ENCODE data around the gene PCDH9. TPM values are rescaled to one million over a fixed set of nuclear protein-coding genes. Genes with fewer than 3 reads are reported as not detected.

The PCDH9 gene
- total RNA-seq, 1 donor from 2014 or later = 0.09 TPM

DNA sequence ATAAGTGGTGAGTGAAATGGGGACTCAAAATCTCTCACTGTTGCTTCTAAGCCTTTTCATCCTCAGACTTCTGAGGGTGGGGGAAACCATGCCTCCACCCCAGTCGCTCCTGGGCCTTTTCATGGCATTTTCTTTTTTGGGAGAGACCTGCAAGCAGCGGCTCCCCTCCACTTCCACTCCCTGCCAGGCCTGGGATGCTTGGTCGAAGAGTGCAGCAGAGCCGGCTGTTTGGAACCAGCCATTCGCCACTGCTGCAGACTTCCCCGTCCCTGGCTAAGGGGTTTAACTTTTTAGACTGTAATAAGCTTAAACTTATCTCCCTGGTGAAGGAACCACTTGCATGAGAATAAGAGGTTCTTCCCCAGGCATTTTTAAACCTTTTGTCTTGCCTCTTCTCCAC lies 617.2 kb downstream of the PCDH9 start:
- intact Hi-C loops (cut with micrococcal nuclease) = no loop called here

DNA sequence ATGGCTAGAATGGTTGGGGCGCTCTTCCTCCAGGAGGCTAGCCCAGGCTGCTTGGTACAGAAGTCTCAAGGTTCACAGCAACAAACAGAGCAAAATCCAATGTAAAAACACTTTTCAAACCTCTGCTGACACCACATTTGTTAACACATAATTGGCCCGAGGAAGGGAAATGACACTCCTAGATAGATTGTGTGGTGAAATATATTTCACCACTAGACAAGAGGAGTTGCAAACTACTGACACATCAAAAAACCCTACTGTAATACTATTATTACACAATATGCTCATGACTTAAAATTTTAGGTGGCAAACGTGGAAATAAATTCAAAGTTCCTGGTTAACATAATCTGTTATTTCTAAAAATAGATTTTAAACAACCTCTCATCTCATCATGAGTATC lies 643.6 kb downstream of the PCDH9 start:
- intact Hi-C loops (cut with micrococcal nuclease) = no loop called here

DNA sequence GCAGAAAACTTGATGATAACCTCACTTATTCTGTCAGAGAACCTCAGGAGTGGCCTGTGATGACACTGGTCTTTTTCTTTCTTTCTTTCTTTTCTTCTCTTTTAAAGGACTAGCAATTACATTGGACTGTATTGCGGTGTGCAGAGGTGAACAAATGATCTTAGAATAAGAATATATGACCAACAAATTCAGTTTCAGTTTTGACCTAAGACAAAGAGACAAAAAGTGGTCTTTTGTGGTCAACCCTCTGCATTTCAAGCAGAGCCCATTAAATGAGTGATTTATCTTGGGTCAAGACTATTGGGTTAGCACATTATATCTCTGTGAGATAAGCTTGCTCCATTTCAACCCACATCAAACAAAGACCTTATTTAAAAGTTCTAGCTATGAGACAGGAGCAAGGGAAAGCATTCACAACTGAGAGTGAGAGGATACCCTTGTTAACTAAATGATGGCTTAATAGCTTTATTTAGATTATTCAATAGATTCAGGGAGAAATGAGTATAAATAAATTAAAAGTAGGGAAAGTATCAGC lies 644.4 kb downstream of the PCDH9 start:
- intact Hi-C loops (cut with micrococcal nuclease) = no loop called here

DNA sequence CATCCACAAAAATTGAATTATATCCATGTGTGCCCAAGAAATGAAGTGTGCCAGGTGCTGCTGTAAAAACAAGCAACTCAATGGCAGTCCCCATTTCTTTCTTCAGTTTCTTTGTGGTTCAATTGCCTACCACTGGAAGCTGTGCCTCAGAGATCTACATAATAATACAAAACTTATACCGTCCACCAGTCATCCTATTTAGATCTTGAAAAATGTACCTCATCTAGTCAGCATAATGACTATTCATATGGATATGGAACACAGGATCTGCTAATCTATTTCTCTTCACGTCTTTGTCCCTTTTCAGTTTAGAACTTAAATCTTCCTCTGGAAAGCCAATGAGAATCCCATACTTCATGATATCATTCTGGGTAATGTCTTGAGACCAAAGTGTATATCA lies 648.5 kb downstream of the PCDH9 start:
- intact Hi-C loops (cut with micrococcal nuclease) = no loop called here

DNA sequence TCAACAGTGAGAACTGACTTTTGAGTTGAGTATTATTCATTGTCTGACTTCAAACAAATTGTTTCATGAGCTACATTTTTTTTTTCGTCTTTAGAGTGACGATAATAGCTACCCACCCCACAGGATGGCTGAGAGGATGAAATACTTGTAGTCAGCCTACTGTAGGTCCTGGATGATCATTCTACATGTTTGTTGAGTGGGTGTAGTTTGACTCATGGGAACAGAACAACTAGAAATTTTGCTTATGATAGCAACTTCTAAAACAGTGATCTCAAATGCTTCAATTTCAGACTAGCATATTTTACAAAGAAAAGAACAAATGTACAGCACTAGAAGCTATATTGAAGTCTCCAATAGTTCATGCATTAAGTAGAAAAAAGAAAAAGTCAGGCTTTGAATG lies 651.8 kb downstream of the PCDH9 start:
- intact Hi-C loops (cut with micrococcal nuclease) = no loop called here

DNA sequence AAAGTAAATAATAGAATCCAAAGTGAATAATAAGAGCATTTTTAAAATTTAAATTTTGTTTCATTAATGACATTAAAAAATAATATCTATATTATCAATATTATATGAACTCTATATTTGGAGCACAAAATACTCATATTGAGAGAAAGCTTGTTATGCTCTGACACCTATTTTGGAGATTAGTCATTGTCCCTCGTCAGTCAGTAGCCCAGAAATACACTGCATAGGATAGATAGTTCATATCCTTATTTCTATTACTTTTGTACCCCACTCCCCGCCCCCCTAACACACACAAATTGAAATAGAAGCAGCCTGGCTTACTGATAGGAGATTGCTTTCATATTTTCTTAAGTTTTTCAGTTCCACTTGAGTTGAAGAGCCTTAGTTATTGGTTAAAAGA lies 652.8 kb downstream of the PCDH9 start:
- intact Hi-C loops (cut with micrococcal nuclease) = no loop called here

DNA sequence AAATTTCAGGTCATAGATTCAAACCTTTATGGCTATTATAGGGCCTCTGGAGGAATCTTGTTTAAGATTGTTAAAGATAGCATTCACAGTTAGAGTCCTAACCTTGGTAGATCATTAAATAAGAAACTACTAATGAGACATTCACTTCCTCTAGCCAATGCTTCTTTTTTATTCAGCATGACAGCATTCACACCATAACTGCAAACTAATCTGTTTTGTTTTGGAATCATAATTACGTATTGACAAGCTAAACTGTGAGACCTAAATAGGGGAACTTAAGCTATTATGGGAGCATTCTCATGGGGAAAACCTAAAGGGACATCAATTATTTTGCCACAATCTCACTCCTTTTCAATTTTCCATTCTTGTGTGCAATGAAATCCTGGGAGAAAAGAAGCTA lies 653.8 kb downstream of the PCDH9 start:
- intact Hi-C loops (cut with micrococcal nuclease) = no loop called here

DNA sequence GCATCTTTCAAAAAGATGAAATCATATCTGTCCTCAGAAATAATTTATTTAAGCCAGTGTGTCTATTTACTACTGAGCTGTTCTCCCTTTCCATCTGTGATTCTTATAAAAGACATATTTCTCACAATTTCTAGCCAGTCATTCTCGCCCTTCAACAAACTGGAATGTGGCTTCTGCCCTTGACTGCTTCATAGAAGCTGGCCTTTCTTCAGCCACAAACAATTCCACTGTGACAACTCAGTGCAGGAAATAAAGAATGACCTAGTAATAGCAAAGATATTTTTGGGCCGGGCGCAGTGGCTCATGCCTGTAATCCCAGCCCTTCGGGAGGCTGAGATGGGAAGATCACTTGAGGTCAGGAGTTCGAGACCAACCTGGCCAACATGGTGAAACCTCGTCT lies 655.5 kb downstream of the PCDH9 start:
- intact Hi-C loops (cut with micrococcal nuclease) = no loop called here

DNA sequence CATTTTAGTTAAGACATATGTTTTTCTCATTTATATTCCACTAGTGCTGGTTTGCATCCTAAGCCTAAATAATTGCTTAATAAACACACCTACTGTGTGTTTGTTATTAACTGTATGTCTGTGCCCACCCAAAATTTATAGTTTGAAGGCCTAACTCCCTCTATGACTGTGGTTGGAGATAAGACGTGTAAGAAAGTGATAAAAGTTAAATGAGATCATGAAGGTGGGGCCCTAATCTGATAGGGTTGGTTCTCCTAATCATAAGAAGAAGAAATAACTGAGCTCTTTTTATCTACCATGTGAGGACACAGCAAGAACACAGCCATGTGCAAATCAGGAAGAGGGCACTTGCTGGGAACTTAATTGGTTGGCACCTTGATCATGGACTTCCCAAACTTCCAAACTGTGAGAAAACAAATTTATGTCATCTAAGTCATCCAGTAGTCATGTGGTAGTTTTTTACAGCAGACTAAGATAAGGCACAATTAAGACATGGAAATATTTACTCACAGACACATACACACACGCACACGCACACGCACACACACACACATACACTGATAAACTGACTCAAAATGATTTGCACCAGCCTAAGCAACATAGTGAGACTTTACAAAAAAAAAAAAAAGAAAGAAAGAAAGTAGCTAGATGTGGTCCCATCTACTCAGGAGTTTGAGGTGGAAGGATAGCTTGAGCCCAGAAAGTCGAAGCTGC lies 662.1 kb downstream of the PCDH9 start:
- intact Hi-C loops (cut with micrococcal nuclease) = no loop called here

DNA sequence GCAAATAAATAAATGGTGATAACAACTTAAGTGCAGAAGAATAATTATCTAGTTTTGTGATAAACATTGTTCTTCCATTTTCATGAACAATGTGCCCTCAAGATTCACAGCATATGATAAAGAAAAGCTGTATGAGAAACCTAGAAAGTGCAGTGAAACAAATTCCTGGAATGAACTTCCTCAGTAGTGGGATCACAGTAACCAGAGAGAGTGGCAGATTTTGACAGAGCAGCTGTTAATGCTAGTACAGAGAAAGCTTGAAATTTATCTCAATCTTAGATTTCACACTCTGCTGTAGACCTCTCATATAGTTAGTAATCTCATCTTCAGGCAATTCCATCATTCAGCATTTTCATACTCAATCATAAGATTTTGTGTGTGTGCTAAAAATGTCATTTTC lies 664.9 kb downstream of the PCDH9 start:
- intact Hi-C loops (cut with micrococcal nuclease) = no loop called here

DNA sequence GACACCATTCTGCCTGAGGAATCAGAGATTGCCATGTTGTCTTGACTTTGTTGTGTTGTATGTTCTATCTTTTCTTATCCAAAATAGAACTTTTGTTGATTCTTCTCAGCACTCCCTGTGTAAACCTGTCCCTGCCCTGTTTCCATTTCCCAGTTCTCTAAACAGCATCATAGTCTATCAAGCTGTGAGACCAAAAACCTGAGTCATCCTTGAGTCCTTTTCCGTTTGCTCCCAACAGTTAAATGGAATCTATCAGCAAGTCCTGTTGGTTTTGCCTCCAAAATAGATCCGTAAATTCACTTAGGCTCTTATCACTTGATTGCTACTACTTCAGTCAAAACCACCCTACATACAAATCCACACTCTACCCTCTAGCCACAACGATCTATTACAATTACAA lies 667.1 kb downstream of the PCDH9 start:
- intact Hi-C loops (cut with micrococcal nuclease) = no loop called here

DNA sequence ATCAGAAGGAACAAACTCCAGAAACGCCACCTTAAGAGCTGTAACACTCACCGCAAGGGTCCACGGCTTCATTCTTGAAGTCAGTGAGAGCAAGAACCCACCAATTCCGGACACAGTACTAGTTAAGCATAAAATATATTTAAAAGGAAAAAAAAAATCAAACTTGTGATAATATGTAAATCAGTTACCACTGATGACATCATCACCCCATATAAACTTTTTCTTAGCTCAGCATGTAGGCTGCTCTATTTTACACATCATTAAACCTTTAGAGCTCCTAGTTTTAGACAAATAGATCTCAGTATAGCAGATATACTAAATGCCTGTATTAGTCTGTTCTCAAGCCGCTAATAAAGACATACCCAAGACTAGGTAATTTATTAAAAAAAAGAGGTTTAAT lies 668.1 kb downstream of the PCDH9 start:
- intact Hi-C loops (cut with micrococcal nuclease) = no loop called here

DNA sequence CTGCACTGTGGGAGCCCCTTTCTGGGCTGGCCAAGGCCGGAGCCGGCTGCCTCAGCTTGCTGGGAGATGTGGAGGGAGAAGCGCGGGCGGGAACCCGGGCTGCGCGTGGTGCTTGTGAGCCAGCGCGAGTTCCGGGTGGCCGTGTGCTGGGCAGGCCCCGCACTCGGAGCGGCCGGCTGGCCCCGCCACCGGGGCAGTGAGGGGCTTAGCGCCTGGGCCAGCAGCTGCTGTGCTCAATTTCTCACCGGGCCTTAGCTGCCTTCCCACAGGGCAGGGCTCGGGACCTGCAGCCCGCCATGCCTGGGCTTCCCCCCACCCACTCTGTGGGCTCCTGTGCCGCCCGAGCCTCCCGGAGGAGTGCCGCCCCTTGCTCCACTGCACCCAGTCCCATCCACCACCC lies 669.1 kb downstream of the PCDH9 start:
- intact Hi-C loops (cut with micrococcal nuclease) = no loop called here

DNA sequence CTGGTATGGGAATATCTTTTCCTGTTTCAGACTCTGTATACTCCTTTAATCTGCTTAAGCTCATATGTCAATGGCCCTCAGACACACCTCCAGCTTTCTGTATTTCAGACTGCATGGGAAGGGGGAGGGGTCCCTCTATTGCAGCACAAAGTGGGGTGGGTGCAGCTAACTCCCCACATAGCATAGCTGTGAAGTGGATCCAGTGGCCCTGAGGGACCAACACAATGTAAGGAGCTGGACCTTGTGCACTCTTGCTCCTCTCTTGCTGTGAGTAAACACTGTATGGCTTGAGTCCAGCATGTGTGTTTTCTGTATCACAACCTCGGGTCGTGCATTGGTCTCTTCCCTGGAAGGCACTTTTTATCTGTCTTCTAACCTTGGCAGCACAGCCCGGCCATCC lies 669.9 kb downstream of the PCDH9 start:
- intact Hi-C loops (cut with micrococcal nuclease) = no loop called here

DNA sequence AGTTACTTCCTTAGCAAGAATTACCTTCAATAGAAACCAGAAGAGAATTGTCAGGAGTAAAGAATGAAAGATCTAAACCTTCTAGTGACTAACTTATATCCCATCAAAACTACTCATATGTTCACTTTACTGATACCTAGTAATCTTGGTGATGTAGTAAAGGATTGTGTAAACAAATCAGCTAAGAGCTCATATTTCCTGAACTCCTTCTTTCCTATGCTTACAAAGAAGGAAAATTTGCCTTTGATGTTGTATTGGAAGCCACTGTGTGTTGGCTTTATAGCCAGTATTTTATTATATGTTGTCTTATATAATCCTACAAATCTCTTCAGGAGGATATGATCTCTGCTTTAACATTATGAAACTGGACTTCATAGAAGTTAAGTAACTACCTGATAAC lies 671.0 kb downstream of the PCDH9 start:
- intact Hi-C loops (cut with micrococcal nuclease) = no loop called here

DNA sequence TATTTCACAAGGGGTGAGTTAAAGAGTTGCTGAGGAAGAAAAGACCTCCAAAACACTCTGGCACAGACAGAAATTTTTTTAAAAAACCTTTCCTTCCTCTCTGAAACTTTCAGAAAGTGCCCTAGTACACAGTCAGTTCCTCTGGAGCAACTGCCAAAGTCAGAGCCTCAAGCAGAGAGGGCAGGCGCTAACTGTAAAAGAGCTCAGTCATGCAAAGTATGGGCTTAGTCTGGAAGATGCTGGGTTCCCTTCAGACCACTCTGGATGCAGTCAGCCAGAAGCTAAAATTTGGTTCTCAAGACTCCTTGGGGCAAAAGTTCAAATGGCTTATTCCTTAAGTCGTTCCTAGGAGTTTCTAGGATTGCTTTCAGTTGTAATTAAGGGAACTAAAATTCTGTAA lies 671.6 kb downstream of the PCDH9 start:
- intact Hi-C loops (cut with micrococcal nuclease) = no loop called here

DNA sequence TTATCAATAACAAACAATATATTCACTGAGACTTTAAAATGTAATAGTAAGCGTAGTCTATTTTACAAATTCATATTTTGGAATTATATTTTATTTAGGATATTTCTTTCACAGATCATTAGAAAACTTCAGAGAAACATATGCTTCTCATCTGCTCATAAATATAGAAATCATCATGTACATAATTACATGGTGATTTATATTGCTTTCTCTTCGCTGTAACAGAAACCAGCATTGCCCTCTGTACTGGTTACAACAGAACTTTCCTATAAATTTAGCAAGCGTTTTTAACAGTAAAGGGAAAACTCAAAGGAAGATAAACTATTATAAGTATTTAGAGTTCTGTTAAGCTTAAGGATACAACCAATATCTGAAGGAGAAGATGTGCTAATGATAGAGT lies 672.8 kb downstream of the PCDH9 start:
- intact Hi-C loops (cut with micrococcal nuclease) = no loop called here

DNA sequence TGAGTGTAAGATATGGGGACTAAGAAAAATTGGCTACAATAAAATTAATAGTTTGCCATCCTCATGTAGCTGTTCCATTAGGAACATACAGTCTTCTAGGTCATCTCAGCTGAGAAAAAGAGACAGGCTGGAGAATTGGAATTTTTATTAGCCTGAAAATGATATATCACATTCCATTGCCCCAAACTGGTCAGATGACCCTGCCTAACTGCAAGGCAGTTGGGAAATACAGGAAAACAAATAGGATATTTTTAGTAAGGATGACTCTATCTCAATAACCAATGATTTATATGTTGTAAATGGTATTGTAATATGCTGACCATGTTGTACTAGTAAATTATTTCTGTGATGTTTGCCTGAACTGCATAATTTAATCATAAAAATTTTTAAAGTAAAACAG lies 673.8 kb downstream of the PCDH9 start:
- intact Hi-C loops (cut with micrococcal nuclease) = no loop called here

DNA sequence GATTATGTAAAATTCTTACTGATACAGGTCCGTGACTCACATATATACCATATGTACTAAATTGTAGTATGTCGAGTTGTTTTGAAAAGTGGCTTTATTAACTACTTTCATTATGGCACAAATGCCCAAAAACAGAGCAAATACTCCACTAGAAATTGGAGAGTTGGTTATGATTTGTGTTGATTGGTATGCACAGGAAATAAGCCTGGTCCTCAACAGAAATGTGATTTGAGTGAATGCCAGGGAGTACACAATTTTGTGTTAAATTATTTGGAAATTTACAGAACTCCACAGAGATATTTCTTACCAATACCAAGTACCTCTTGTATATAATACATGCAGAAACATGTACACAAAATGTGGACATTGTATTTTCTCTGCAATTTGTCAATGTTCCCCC lies 676.7 kb downstream of the PCDH9 start:
- intact Hi-C loops (cut with micrococcal nuclease) = no loop called here

DNA sequence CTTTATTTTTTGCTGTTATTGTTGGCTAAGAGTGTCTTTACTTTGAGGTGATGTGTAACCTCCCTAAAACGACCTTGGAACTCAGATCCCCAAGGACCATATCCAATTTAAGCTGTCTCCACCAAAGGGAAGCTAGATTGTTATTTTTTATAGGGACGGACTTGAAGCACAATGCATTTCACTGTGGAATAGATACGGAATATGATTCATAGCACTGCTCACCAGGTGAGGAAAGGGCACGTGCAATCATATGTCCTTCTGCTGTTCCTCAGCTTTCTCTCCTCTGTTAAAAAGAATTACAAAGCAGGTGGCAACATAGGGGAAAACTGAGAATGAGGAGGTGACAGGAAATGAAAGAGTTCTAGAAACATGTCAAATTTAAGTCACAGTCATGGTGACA lies 679.0 kb downstream of the PCDH9 start:
- intact Hi-C loops (cut with micrococcal nuclease) = no loop called here

DNA sequence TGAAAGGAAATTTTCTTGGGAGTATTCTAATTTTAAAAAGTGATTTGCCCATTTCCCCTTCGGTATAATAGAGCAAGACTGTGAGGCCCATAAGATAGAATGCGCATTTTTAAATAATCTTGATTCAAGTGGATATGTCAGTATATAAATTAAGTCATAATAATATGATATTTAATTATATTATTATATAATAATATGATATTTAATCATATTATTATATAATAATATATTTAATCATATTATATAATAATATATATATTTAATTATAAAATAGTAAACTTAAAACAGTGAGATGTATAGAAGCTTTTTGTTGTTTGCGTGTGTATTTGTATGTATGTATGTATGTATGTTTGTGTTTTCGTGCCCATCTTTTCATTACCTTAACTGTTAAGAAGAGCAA lies 682.5 kb downstream of the PCDH9 start:
- intact Hi-C loops (cut with micrococcal nuclease) = no loop called here

DNA sequence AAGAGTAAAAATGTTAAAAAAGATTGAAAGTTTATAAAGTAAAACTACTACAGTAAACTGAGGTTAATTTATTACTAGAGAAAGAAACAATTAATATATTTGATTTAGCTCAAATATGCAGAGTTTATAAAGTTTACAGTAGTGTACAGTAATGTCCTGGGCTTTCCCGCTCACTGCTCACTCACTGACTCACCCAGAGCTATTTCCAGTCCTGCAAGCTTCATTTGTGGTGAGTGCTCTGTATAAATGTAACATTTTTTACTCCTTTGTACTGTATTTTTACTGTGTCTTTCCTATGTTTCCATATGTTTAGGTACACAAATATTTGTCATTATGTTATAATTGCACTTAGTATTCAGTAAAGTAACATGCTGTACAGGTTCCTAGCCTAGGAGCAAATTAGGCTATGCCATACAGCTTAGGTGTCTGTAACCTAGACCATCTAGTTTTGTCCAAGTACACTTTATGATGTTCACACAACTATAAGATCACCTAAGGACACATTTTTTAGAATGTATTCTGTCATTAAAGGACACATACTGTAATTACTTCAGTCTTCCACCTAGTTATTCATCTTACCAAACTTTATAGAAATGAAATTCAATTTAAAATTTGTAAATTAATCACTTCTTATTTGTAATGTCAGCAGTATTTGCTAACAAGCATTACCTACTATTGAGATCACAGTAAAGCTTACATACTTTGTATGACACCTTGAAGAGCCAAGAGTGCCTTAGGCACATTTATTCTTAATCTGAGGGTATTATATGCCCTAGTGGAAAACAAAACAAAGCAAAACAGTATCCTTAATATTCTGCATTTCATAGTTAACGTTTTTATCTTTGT lies 683.4 kb downstream of the PCDH9 start:
- intact Hi-C loops (cut with micrococcal nuclease) = no loop called here

DNA sequence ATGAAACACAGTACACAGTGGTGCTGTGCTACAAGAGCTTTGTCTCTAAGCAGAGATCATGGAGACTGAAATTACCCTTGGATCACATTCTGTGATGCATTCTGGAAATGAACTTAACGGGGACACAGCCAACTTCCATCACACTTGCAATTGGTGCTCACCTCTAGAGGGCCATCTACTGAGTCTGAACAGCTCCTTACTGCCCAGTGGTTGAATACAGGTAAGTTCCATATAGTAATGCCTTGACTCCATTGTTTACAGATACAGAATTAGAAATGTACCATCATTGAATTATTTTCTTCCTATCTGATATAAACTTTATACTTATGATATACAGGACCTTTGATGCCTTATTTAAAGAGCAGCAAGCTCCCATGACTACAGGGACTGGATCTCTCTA lies 686.4 kb downstream of the PCDH9 start:
- intact Hi-C loops (cut with micrococcal nuclease) = no loop called here
